ENCODE results near the gene TFAP2A. TPM values are rescaled to one million over a fixed set of nuclear protein-coding genes. Genes with fewer than 3 reads are reported as not detected.

TFAP2A gene
- total RNA-seq, 1 donor from 2014 or later: 9.6 TPM

DNA sequence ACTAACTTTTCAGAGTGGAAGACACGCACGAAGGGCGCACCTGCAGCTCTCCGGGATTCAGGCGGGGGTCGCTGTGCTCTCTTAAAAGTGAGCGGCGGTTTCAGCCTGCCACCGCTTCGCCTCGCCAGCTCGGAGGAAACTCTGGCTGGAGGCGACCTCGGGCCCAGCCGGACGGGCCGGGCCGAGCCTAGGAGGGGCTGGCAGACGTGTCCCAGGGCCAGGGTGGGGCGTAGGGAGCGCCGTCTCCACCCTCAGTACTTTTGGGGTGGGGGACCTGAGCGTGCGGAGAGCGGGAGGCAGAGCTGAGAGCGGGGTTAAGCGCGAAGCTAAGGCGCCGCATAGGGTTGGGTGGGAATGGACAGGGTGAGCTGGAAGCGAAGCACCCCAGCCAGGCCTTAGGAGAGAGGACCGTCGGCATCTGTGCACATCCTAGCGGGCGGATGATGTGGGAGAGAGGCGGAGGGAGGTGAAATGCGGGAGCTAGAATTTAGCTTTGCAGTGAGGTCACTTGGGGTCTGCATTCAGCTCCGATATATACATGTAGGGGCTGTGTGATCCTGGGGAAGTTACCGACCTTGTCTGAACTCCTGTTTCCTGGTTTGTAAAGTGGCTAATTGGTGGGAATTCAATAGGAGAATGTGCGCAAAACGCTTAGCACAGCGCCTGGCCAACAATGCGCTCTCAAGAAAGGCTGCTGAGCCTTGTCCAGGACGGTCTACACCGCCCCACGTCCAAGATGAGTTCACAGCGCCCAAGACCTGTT is 6.5 kb upstream of the TFAP2A start:
- Mint-ChIP-seq H3K27me3 (ENCODE audit: low read depth) (peaks cover 98% of the 10 kb centered on the region), H3K36me3 (ENCODE audit: low read depth) (peaks cover 6% of the 10 kb centered on the region), H3K27ac (ENCODE audit: unreplicated experiment) (no peak overlapping the region), H3K4me3 (peak overlapping the region; percentile 40), H3K4me1 (peaks cover 21% of the 10 kb centered on the region), H3K9me3 (no peaks in the 10 kb centered on the region)
- TF ChIP-seq, protein P1, sequence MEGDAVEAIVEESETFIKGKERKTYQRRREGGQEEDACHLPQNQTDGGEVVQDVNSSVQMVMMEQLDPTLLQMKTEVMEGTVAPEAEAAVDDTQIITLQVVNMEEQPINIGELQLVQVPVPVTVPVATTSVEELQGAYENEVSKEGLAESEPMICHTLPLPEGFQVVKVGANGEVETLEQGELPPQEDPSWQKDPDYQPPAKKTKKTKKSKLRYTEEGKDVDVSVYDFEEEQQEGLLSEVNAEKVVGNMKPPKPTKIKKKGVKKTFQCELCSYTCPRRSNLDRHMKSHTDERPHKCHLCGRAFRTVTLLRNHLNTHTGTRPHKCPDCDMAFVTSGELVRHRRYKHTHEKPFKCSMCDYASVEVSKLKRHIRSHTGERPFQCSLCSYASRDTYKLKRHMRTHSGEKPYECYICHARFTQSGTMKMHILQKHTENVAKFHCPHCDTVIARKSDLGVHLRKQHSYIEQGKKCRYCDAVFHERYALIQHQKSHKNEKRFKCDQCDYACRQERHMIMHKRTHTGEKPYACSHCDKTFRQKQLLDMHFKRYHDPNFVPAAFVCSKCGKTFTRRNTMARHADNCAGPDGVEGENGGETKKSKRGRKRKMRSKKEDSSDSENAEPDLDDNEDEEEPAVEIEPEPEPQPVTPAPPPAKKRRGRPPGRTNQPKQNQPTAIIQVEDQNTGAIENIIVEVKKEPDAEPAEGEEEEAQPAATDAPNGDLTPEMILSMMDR (conservative IDR thresholded peaks at IDR 0.05): peak; percentile 57
- no peak for DNase-seq (ENCODE audit: low read depth, low spot score)

DNA sequence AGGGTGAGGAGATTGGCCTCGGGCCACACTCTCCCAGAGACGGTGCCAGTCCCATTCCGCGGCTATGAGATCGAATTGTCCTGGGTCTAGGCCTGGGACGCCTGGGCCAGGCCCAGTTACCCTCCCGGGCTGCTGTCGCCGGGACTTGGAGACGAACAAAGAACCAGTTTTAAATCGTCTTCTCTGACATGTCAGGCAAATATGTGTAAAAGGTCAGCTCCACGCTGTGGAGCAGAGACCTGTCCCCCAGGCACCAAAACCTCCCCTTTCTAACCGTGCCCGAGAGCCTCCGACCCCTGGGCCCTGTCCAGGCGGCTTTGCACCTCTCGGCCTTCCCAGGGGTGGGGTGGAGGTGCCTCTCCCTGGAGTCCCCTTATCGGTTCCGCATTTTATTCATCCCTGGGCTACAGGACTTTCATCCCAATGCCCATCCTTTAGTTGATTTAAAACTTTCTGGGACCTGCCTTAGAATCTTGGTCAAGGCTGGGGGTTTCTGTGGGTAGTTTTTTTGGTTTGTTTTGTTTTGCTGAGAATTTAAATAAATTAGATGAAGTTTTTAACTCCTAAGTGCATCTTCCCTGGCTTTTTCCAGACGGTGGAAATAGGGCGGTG is 5.8 kb upstream of the TFAP2A start:
- no peak for DNase-seq (ENCODE audit: low read depth, low spot score)
- no peak overlapping the region for H3K27ac Mint-ChIP-seq (ENCODE audit: unreplicated experiment)
- peak overlapping the region; percentile 40 for H3K4me3 Mint-ChIP-seq
- H3K4me1 Mint-ChIP-seq: peaks cover 22% of the 10 kb centered on the region
- no peaks in the 10 kb centered on the region for H3K9me3 Mint-ChIP-seq
- H3K27me3 Mint-ChIP-seq (ENCODE audit: low read depth): peaks cover 100% of the 10 kb centered on the region
- peaks cover 6% of the 10 kb centered on the region for H3K36me3 Mint-ChIP-seq (ENCODE audit: low read depth)
- TF ChIP-seq, protein P1 (conservative IDR thresholded peaks at IDR 0.05): no peak

DNA sequence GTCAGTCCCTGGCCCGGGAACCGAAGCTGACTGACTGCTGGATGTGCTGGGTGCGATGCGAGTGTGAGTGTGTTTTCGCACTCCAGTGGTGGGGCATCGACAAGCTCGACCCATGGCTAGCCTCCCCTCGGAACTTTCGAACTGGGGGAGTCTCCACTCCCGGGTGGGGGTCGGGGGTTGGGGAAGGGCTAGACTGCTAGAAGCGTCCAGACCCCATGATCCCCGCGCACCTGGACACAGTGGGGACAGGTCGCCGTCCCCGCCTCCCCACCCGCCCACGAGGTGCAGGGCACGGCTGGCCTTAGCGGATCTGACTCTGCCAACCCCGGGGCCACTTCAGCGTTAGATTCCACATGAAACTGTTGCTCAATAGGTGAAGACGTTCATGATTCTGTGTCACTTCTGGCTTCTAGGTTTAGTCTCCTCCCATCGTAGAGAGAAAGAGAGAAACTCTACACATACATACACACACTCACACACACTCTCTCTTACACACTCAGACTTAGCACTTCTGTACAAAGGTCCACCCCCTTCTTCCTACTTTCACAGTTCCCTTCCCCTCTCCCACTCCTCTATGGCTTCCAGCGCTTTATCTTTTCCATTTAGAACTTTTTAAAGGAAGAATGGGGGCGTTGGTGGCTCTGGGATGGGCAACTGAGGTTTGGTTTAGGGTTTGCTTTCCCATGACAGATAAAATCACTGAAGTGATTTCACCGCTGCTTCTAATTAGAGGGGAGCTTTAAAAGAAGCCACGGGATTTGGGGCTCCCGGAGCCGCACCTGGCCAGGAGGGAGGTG is 5.1 kb upstream of the TFAP2A start:
- H3K4me1 Mint-ChIP-seq: peaks cover 23% of the 10 kb centered on the region
- TF ChIP-seq, protein P1 (conservative IDR thresholded peaks at IDR 0.05): no peak
- no peak overlapping the region for H3K27ac Mint-ChIP-seq (ENCODE audit: unreplicated experiment)
- H3K36me3 Mint-ChIP-seq (ENCODE audit: low read depth): peaks cover 6% of the 10 kb centered on the region
- H3K9me3 Mint-ChIP-seq: no peaks in the 10 kb centered on the region
- peak overlapping the region; percentile 81 for H3K4me3 Mint-ChIP-seq
- H3K27me3 Mint-ChIP-seq (ENCODE audit: low read depth): peaks cover 100% of the 10 kb centered on the region
- no peak for DNase-seq (ENCODE audit: low read depth, low spot score)

DNA sequence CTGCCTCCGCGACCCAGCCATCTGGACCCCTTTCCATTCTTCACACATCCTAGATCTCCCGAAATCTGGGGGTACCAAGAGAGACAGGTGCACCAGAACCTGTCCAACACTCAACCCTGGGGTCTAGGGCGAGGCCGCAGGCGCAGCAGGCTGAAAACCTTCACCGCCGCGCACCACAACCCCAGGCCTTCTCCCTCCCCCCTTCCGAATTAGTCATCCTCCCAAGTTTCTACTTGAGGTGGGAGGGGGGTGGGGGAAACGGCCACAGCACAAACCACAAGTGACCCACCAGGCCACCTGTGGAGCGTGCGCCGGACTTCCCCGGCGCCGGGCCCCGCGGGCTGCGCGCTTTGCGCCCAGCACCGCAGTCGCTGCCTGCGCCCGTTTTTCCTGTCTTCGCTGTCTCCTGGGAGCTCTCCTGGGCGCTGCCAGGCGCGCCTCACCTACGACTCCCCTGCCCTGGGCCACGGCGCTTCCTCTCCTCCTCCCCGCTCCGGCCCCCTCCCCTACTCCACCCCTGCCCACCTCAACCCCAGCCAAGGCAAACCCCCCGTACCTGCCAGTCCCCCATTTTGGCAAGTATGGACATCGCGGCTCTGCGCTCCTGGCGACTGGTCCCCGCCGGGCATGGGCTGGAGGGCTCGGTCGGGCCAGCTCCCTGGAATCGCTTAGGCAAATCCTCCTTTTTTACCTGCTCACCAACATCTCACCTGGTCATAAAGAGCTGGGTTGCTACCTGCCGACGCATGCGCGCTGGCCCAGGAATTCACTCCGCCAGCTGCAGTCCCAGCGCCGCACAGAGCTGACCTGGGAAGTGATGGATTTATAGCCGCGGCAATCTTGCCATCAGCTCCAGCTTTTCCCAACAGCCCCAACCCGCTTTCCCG is 4.2 kb upstream of the TFAP2A start:
- DNase-seq (ENCODE audit: low read depth, low spot score): no peak
- TF ChIP-seq, protein P1 (conservative IDR thresholded peaks at IDR 0.05): no peak
- Mint-ChIP-seq H3K4me1 (peaks cover 30% of the 10 kb centered on the region), H3K27ac (ENCODE audit: unreplicated experiment) (no peak overlapping the region), H3K9me3 (no peaks in the 10 kb centered on the region), H3K27me3 (ENCODE audit: low read depth) (peaks cover 100% of the 10 kb centered on the region), H3K4me3 (no peak overlapping the region), H3K36me3 (ENCODE audit: low read depth) (peaks cover 6% of the 10 kb centered on the region)

DNA sequence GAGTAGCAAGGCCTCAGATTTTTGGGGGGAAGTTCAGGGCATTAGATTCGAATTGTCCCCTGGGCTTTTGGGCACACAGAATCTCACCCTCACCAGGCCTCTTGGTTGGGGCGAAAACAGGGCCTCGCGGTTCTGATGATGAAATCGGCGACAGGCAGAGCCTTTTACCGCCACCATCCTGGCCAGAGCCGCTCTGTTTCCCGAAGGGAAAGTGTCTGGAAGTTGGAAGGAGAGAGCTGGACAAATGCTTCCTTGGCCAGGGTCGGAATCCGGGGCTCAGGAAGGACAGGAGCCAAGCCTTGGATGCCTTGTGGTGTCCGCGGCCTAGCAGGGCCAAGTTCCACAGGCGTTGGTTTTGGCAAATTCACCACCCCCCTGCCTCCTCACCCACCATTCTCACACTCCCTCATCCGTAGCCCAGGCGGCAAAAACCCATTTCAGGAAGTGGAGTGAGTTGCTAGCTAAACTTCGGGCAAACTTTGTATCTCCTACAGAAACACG is 3.5 kb upstream of the TFAP2A start:
- peaks cover 6% of the 10 kb centered on the region for H3K36me3 Mint-ChIP-seq (ENCODE audit: low read depth)

More for the DNA sequence above, 3.5 kb upstream of the TFAP2A start:
- Mint-ChIP-seq H3K27me3 (ENCODE audit: low read depth) (peaks cover 100% of the 10 kb centered on the region), H3K4me1 (peaks cover 37% of the 10 kb centered on the region), H3K4me3 (no peak overlapping the region), H3K9me3 (no peaks in the 10 kb centered on the region), H3K27ac (ENCODE audit: unreplicated experiment) (no peak overlapping the region)
- no peak for DNase-seq (ENCODE audit: low read depth, low spot score)
- TF ChIP-seq, protein P1 (conservative IDR thresholded peaks at IDR 0.05): no peak

Data from neural crest cell (in vitro differentiated cells).